Measurements from ENCODE around the gene SLC16A7.

GRCh38 chr12:59643550-59643949 lies 47.7 kb downstream of the SLC16A7 start:
- TF ChIP-seq EZH2 (IDR thresholded peaks at IDR 0.05; ENCODE audit: low read depth) (no peak), CTCF (conservative IDR thresholded peaks at IDR 0.05) (no peak)
